HepG2 (cell line): ENCODE results near the gene RHEBL1. TPM values are rescaled to one million over a fixed set of nuclear protein-coding genes. Genes with fewer than 3 reads are reported as not detected.
A peak's percentile ranks its signal among the peaks of the same experiment; 100 is the strongest.

ENCODE experiments used
- DNMT1 ChIP-seq: sonication (generic); formaldehyde crosslinking; IDR thresholded peaks from 2 replicates; pipeline ENCODE4 v1.5.1; 2020; ENCODE audit warnings: mild to moderate bottlenecking, missing genetic modification reagents
- IKZF4 ChIP-seq: sonication (generic); formaldehyde crosslinking; IDR thresholded peaks from 2 replicates; pipeline ENCODE4 v1.5.1; 2020; ENCODE audit warnings: borderline replicate concordance, mild to moderate bottlenecking, low read depth, missing genetic modification reagents; ENCODE audit errors: not compliant biosample characterization
- ISX ChIP-seq: sonication (generic); formaldehyde crosslinking; conservative IDR thresholded peaks from 2 replicates; pipeline ENCODE4 v1.5.0; 2020; ENCODE audit warnings: missing genetic modification reagents
- JUND ChIP-seq: sonication (generic); formaldehyde crosslinking; IDR thresholded peaks from 2 replicates; pipeline ENCODE4 v1.8.0; 2022; ENCODE audit warnings: mild to moderate bottlenecking, missing genetic modification reagents
- KAT2B ChIP-seq: fragments of 150-350 bp; IDR thresholded peaks from 2 replicates; pipeline ENCODE4 v1.6.1; 2014; ENCODE audit warnings: low read depth, low read length, borderline replicate concordance
- RARA ChIP-seq: IDR thresholded peaks from 2 replicates; pipeline ENCODE4 v1.6.1; 2016; ENCODE audit warnings: missing genetic modification reagents, missing compliant biosample characterization
- RBM22 ChIP-seq: fragments of 200-400 bp; formaldehyde crosslinking; optimal IDR thresholded peaks from 2 replicates; pipeline ENCODE3; 2017; ENCODE audit warnings: mild to moderate bottlenecking, low read length, moderate library complexity
- RFX1 ChIP-seq: fragments of 450-650 bp; IDR thresholded peaks from 2 replicates; pipeline ENCODE4 v1.6.1; 2017
- XRCC5 ChIP-seq: fragments of 200-400 bp; formaldehyde crosslinking; optimal IDR thresholded peaks from 2 replicates; pipeline ENCODE3; 2017; ENCODE audit warnings: mild to moderate bottlenecking, low read length
- ZBTB10 ChIP-seq: sonication (generic); formaldehyde crosslinking; IDR thresholded peaks from 2 replicates; pipeline ENCODE4 v1.4.0; 2020; ENCODE audit warnings: missing genetic modification reagents, borderline replicate concordance
- ZMYM4 ChIP-seq: sonication (generic); formaldehyde crosslinking; IDR thresholded peaks from 2 replicates; pipeline ENCODE4 v1.8.1; 2023; ENCODE audit warnings: mild to moderate bottlenecking, missing genetic modification reagents
- ZNF160 ChIP-seq: sonication (generic); formaldehyde crosslinking; IDR thresholded peaks from 2 replicates; pipeline ENCODE4 v1.8.0; 2022; ENCODE audit warnings: mild to moderate bottlenecking, inconsistent platforms, missing genetic modification reagents
- ZNF207 ChIP-seq: fragments of 450-650 bp; IDR thresholded peaks from 2 replicates; pipeline ENCODE4 v1.6.1; 2016; ENCODE audit warnings: antibody characterized with exemption, borderline replicate concordance
- ZNF609 ChIP-seq: sonication (generic); formaldehyde crosslinking; IDR thresholded peaks from 2 replicates; pipeline ENCODE4 v1.4.0; 2020; ENCODE audit warnings: mild to moderate bottlenecking, missing genetic modification reagents, borderline replicate concordance
- ZNF691 ChIP-seq: sonication (generic); formaldehyde crosslinking; IDR thresholded peaks from 2 replicates; pipeline ENCODE4 v1.4.0; 2020; ENCODE audit warnings: missing genetic modification reagents, low read depth, mild to moderate bottlenecking, borderline replicate concordance
- ZNF749 ChIP-seq: sonication (generic); formaldehyde crosslinking; IDR thresholded peaks from 2 replicates; pipeline ENCODE4 v1.8.0; 2022; ENCODE audit warnings: mild to moderate bottlenecking, missing genetic modification reagents, moderate library complexity, borderline replicate concordance
- polyA plus RNA-seq, 8 experiments: library from polyadenylated mRNA; depleted of rRNA in 3 of 8; stranded (reverse) in 7 of 8; unstranded in 1 of 8; fragments of >200 nt; fragmentation: Illumina TruSeq in 4 of 8; extraction: Trizol in 4 of 8; gene quantifications; 2 replicates each; pipeline versions ENCODE4 v1.2.1 to v1.2.3, GENCODE V29; 2011 to 2016; ENCODE audit warnings: low read depth in 4 of 8, missing spikeins in 1 of 8, mixed read lengths in 1 of 8; ENCODE audit not compliant: insufficient read depth in 1 of 8
- total RNA-seq, 5 experiments: library from RNA; depleted of rRNA; stranded (reverse); fragments of >200 nt; fragmentation: Illumina TruSeq; extraction: Trizol; gene quantifications; 2 replicates each; pipeline ENCODE4 v1.2.3, GENCODE V29; 2016; ENCODE audit warnings: low read depth in 1 of 5

The RHEBL1 gene
- total and polyA plus RNA-seq, 2 of the 13 experiments (the other 11 are each of a cell fraction or from before 2014, with no cell fraction given), result 1.4 to 2.5 TPM

- TF ChIP-seq XRCC5 (peak; percentile 66), RARA (CRISPR knock-in tag) (no peak), ZNF691 (CRISPR knock-in tag) (peak; percentile 28; the same call in 1 of the 2 replicates), ZNF160 (CRISPR knock-in tag) (no peak), ZNF609 (CRISPR knock-in tag) (no peak), RFX1 (no peak), ZNF207 (no peak), JUND (CRISPR knock-in tag) (no peak), ZBTB10 (CRISPR knock-in tag) (no peak), RBM22 (no peak), ZMYM4 (CRISPR knock-in tag) (no peak), KAT2B (no peak), ISX (CRISPR knock-in tag) (no peak), DNMT1 (no peak), IKZF4 (CRISPR knock-in tag) (no peak), ZNF749 (CRISPR knock-in tag) (no peak)
Observed at GRCh38 chr12:49043856-49044258, 25.9 kb downstream of the RHEBL1 start (continued).
